Caco-2 (cell line): Measurements from ENCODE around the gene PLA2G10. TPM values are rescaled to one million over a fixed set of nuclear protein-coding genes. Genes with fewer than 3 reads are reported as not detected.

Experiments
- BruUV-seq: library from RNA; stranded (reverse); fragments of 400-500 nt; replicated peaks from 2 replicates; lab custom pipeline; 2021; lab: Mats Ljungman, UMichigan
- CTCF ChIA-PET: fragments of 300-600 bp; sonication (Branson Sonifier 250); formaldehyde crosslinking; loops from one replicate; lab custom pipeline; 2022; ENCODE audit warnings: antibody characterized with exemption; lab: Charles Lee
- POLR2A ChIA-PET: fragments of 300-600 bp; sonication (Branson Sonifier 250); formaldehyde crosslinking; loops from one replicate; lab custom pipeline; 2022; ENCODE audit warnings: antibody characterized with exemption; lab: Charles Lee
- DNase-seq, 2 experiments: peaks; one replicate each; pipeline versions ENCODE4 v3.0.0 to v3.0.0-alpha.2; 2020 to 2022
- H3K27me3 ChIP-seq: replicated peaks from 2 replicates; pipeline ENCODE4 v1.6.0; 2011; ENCODE audit warnings: low read length; ENCODE audit not compliant: control insufficient read depth, insufficient read depth
- H3K36me3 ChIP-seq: 2 replicates; pipeline ENCODE4 v1.5.1; 2011; ENCODE audit warnings: low read length; ENCODE audit not compliant: control insufficient read depth, insufficient read depth
- H3K4me1 ChIP-seq: fragments of 250-450 bp; sonication (Bioruptor Pico); 2 replicates; pipeline ENCODE4 v1.5.1; 2020; ENCODE audit warnings: mild to moderate bottlenecking
- H3K4me3 ChIP-seq: 2 replicates; pipeline ENCODE4 v1.5.1; 2011; ENCODE audit warnings: low read depth, mild to moderate bottlenecking, control low read depth, low read length
- H3K9me3 ChIP-seq: fragments of 250-450 bp; sonication (Bioruptor Pico); 2 replicates; pipeline ENCODE4 v1.5.1; 2020; ENCODE audit warnings: mild to moderate bottlenecking, moderate library complexity
- H3K27ac Mint-ChIP-seq: one replicate; pipeline ENCODE4 v1.8.0; 2022; ENCODE audit warnings: mixed read lengths; ENCODE audit not compliant: unreplicated experiment
- H3K27me3 Mint-ChIP-seq: one replicate; pipeline ENCODE4 v1.8.0; 2022; ENCODE audit warnings: mixed read lengths; ENCODE audit not compliant: insufficient read depth, unreplicated experiment
- H3K36me3 Mint-ChIP-seq: one replicate; pipeline ENCODE4 v1.8.0; 2022; ENCODE audit warnings: mild to moderate bottlenecking, mixed read lengths; ENCODE audit not compliant: insufficient read depth, unreplicated experiment
- H3K4me1 Mint-ChIP-seq: one replicate; pipeline ENCODE4 v1.8.0; 2022; ENCODE audit warnings: low read depth, mixed read lengths; ENCODE audit not compliant: unreplicated experiment
- H3K4me3 Mint-ChIP-seq: one replicate; pipeline ENCODE4 v1.8.0; 2022; ENCODE audit warnings: mild to moderate bottlenecking, moderate library complexity, mixed read lengths; ENCODE audit not compliant: unreplicated experiment
- H3K9me3 Mint-ChIP-seq: one replicate; pipeline ENCODE4 v1.8.0; 2022; ENCODE audit warnings: mixed read lengths; ENCODE audit not compliant: unreplicated experiment
- intact Hi-C: fragments of 100-400 bp; cut with micrococcal nuclease; formaldehyde crosslinking; loops from one replicate; pipeline ENCODE4 v1.10.0; 2022; ENCODE audit not compliant: unreplicated experiment
- total RNA-seq: library from RNA; stranded (reverse); gene quantifications from 2 replicates; pipeline ENCODE4 v1.2.3, GENCODE V29; 2022
- TF ChIP-seq, protein P1 (sequence below), 2 experiments: fragments of 200-600 bp in 1 of 2; IDR thresholded peaks; 1 replicate in 1 of 2; 2 replicates in 1 of 2; pipeline versions ENCODE4 v1.5.1 to v1.8.0; 2011 to 2022; ENCODE audit warnings: antibody characterized with exemption in 1 of 2, control low read depth in 1 of 2, inconsistent platforms in 1 of 2, low read depth in 1 of 2, low read length in 1 of 2, mild to moderate bottlenecking in 1 of 2, moderate library complexity in 1 of 2; ENCODE audit not compliant: insufficient read depth in 1 of 2, severe bottlenecking in 1 of 2, unreplicated experiment in 1 of 2

The PLA2G10 gene
- total RNA-seq, 1 experiment from 2014 or later: 1.00 TPM

DNA sequence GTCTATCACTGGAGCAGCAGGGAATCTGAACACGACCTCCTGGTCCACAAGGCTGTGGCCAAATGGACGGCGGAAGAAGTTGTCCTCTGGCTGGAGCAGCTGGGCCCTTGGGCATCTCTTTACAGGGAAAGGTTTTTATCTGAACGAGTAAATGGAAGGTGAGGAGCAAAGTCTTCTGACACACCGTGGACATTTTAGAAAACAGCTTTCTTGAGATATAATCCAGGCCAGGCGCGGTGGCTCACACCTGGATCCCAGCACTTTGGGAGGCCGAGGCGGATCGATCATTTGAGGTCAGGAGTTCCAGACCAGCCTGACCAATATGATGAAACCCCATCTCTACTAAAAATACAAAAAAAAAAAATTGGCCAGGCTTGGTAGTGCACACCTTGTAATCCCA is 44.3 kb downstream of the PLA2G10 start:
- POLR2A ChIA-PET: no interaction called here
- no peak for DNase-seq
- Histone ChIP-seq H3K27me3 (no peaks in the 10 kb centered on the region), H3K4me3 (no peak overlapping the region), H3K9me3 (no peaks in the 10 kb centered on the region), H3K4me1 (no peaks in the 10 kb centered on the region), H3K36me3 (no peaks in the 10 kb centered on the region; the same call in 1 of the 2 replicates)
- Mint-ChIP-seq H3K27me3 (no peaks in the 10 kb centered on the region), H3K9me3 (no peaks in the 10 kb centered on the region), H3K4me3 (no peak overlapping the region), H3K4me1 (no peaks in the 10 kb centered on the region), H3K27ac (no peak overlapping the region), H3K36me3 (peaks cover 67% of the 10 kb centered on the region)
- no TSS peak for BruUV-seq
- TF ChIP-seq, protein P1, sequence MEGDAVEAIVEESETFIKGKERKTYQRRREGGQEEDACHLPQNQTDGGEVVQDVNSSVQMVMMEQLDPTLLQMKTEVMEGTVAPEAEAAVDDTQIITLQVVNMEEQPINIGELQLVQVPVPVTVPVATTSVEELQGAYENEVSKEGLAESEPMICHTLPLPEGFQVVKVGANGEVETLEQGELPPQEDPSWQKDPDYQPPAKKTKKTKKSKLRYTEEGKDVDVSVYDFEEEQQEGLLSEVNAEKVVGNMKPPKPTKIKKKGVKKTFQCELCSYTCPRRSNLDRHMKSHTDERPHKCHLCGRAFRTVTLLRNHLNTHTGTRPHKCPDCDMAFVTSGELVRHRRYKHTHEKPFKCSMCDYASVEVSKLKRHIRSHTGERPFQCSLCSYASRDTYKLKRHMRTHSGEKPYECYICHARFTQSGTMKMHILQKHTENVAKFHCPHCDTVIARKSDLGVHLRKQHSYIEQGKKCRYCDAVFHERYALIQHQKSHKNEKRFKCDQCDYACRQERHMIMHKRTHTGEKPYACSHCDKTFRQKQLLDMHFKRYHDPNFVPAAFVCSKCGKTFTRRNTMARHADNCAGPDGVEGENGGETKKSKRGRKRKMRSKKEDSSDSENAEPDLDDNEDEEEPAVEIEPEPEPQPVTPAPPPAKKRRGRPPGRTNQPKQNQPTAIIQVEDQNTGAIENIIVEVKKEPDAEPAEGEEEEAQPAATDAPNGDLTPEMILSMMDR (IDR thresholded peaks at IDR 0.05; ENCODE audit: insufficient read depth in 1 of 2, low read depth in 1 of 2, low read length in 1 of 2, severe bottlenecking in 1 of 2, unreplicated experiment in 1 of 2): no peak
- CTCF ChIA-PET: no interaction called here
- intact Hi-C loops: no loop called here

DNA sequence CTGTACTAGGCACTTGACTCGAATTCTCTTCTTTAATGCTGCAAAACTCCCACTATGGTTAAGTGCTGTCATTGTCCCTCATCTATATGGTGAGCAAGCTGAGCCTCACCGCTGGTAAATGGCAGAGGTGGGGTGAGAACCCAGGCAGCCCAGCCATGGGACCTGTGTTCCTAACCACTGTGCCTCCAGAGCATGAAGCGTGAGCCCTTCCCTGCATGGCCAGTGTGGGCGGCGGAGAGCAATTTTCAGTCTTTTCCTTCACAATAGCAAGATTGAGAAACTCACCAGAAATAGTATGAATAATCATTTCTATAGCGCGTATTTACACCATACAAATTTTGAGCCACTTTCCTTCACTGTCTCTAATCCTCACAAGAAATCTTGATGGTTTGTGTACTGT is 52.2 kb downstream of the PLA2G10 start:
- no peak overlapping the region for H3K27ac Mint-ChIP-seq

DNA sequence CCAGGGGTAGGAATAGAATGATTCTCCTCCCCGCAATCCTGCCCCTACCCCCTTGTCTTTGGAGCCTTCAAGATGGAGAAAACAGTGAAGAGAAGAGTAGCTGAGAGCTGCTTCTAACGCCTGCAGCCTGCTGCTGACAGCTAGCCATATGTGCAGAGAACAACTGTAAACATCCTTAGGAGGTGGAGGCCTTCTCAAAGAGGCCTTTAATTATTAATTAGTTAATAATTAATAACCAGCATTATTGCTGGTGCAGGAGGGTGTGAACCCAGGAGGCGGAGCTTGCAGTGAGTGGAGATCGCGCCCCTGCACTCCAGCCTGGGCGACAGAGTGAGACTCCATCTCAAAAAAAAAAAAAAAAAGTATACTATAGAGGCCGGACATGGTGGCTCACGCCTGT is 52.9 kb downstream of the PLA2G10 start:
- Histone ChIP-seq H3K36me3 (no peaks in the 10 kb centered on the region; the same call in 1 of the 2 replicates), H3K9me3 (no peaks in the 10 kb centered on the region), H3K4me1 (peaks cover 11% of the 10 kb centered on the region), H3K27me3 (no peaks in the 10 kb centered on the region), H3K4me3 (no peak overlapping the region)
- ChIA-PET POLR2A (no interaction called here), CTCF (no interaction called here)
- H3K36me3 Mint-ChIP-seq: peaks cover 43% of the 10 kb centered on the region
- H3K9me3 Mint-ChIP-seq: no peaks in the 10 kb centered on the region
- no peak overlapping the region for H3K27ac Mint-ChIP-seq
- TF ChIP-seq, protein P1 (IDR thresholded peaks at IDR 0.05; ENCODE audit: insufficient read depth in 1 of 2, low read depth in 1 of 2, low read length in 1 of 2, severe bottlenecking in 1 of 2, unreplicated experiment in 1 of 2): no peak
- no peak overlapping the region for H3K4me3 Mint-ChIP-seq
- BruUV-seq: no TSS peak
- H3K4me1 Mint-ChIP-seq: peaks cover 3% of the 10 kb centered on the region
- H3K27me3 Mint-ChIP-seq: no peaks in the 10 kb centered on the region
- no peak for DNase-seq
- intact Hi-C loops: no loop called here

More for the DNA sequence above, 52.2 kb downstream of the PLA2G10 start:
- no peaks in the 10 kb centered on the region for H3K9me3 ChIP-seq
- CTCF ChIA-PET: no interaction called here
- no peaks in the 10 kb centered on the region for H3K4me1 Mint-ChIP-seq
- H3K9me3 Mint-ChIP-seq: no peaks in the 10 kb centered on the region
- intact Hi-C loops: no loop called here
- no peaks in the 10 kb centered on the region; the same call in 1 of the 2 replicates for H3K36me3 ChIP-seq
- H3K27me3 Mint-ChIP-seq: no peaks in the 10 kb centered on the region
- TF ChIP-seq, protein P1 (IDR thresholded peaks at IDR 0.05; ENCODE audit: insufficient read depth in 1 of 2, low read depth in 1 of 2, low read length in 1 of 2, severe bottlenecking in 1 of 2, unreplicated experiment in 1 of 2): no peak
- H3K4me3 Mint-ChIP-seq: no peak overlapping the region
- DNase-seq: no peak
- POLR2A ChIA-PET: no interaction called here
- peaks cover 48% of the 10 kb centered on the region for H3K36me3 Mint-ChIP-seq
- H3K27me3 ChIP-seq: no peaks in the 10 kb centered on the region
- BruUV-seq: no TSS peak
- H3K4me1 ChIP-seq: peaks cover 7% of the 10 kb centered on the region
- no peak overlapping the region for H3K4me3 ChIP-seq
